ENCODE measurements around the gene RHBDL1.

GRCh38 chr16:726188-726437, 50.6 kb downstream of the RHBDL1 start:
- TF ChIP-seq POLR2AphosphoS5 (IDR thresholded peaks at IDR 0.05; ENCODE audit: low read depth, low read length) (no peak), TAF1 (IDR thresholded peaks at IDR 0.05; ENCODE audit: borderline replicate concordance, insufficient read depth, low read length) (no peak), FOXP2 (optimal IDR thresholded peaks at IDR 0.05; ENCODE audit: borderline replicate concordance, extremely low read depth, extremely low read length, insufficient read depth) (no peak), REST (IDR thresholded peaks at IDR 0.05; ENCODE audit: insufficient read depth in 1 of 2, low read depth in 2 of 2, low read length in 2 of 2) (no peak)

Measured in PFSK-1 (cell line).